GM12874 (cell line): ENCODE results near the gene PRR22.

Experiments used
- TF ChIP-seq, protein P1 (sequence below): IDR thresholded peaks from 2 replicates; pipeline ENCODE4 v1.5.1; 2011; ENCODE audit warnings: low read depth, mild to moderate bottlenecking, control low read depth, low read length, moderate library complexity; ENCODE audit not compliant: insufficient read depth

Gene PRR22

DNA sequence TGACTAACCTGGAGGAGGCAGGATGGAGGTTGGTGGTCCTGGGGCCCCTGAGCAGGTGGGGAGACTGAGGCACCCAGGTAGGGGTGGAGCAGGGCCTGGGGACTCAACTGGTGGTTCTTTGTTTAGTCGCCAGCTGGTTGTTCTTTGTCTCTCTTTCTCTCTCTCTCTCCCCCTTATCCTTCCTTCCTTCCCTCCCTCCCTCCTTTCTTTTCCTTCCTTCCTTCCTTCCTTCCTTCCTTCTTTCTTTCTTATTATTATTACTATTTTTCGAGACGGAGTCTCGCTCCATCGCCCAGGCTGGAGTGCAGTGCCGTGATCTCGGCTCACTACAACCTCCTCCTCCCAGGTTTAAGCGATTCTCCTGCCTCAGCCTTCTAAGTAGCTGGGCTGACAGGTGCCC, 13.7 kb upstream of the PRR22 start:
- TF ChIP-seq, protein P1, sequence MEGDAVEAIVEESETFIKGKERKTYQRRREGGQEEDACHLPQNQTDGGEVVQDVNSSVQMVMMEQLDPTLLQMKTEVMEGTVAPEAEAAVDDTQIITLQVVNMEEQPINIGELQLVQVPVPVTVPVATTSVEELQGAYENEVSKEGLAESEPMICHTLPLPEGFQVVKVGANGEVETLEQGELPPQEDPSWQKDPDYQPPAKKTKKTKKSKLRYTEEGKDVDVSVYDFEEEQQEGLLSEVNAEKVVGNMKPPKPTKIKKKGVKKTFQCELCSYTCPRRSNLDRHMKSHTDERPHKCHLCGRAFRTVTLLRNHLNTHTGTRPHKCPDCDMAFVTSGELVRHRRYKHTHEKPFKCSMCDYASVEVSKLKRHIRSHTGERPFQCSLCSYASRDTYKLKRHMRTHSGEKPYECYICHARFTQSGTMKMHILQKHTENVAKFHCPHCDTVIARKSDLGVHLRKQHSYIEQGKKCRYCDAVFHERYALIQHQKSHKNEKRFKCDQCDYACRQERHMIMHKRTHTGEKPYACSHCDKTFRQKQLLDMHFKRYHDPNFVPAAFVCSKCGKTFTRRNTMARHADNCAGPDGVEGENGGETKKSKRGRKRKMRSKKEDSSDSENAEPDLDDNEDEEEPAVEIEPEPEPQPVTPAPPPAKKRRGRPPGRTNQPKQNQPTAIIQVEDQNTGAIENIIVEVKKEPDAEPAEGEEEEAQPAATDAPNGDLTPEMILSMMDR = no peak

GRCh38 chr19:5795382-5795919, 10.9 kb upstream of the PRR22 start:
- TF ChIP-seq, protein P1 = no peak

GRCh38 chr19:5793188-5793587, 8.6 kb upstream of the PRR22 start:
- TF ChIP-seq, protein P1 = no peak

- TF ChIP-seq, protein P1 = no peak
Measured at GRCh38 chr19:5792224-5792623, 7.7 kb upstream of the PRR22 start.

DNA sequence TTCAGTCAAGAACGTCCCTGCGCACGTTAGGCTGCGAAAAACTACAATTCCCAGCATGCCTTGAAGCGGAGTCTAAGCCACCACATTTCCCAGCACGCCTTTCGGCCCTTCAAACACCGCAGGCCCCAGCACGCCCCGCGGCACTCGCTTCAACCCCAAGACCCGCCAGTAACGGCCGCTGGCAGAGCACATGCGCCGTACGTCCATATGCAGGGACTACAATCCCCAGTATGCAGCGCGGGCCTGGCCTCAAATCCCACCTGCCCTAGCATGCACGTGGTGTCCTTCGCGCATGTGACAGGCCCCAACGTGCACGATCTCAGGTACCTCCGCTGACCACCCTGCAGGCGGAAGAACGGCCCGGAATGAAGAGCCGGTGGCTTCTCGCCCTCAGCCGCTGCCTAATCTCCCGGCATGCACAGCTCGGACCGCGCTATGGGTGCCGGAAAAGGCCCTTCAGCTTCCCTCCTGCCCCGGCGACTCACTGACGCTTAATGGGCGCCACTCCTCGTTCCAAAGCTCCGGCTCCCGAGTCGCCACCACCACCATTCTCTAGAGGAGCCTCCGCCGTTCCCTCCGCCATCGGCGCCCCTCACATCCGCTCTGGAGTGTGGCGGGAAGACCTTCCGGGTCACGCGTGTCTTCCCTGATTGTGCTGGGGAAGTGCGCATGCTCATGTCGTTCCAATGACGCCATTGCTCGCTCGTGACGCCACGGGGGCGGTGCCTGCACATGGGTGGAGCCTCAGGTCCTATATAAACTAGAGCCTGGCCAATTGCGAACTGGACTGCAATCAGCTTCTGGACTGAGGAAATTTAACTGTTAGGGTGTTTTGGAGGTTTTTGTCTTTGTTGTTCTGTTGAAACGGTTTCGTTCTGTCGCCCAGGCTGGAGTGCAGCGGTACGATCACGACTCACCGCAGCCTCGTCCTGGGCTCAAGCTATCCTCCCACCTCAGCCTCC, 6.3 kb upstream of the PRR22 start, which contains the start of gene DUS3L:
DUS3L (minus strand) TSS at position 605 of the 962 bp plus-strand sequence; CDS start at position 583, 22 bp downstream.
- TF ChIP-seq, protein P1 = no peak

GRCh38 chr19:5789886-5790558, 5.5 kb upstream of the PRR22 start:
- TF ChIP-seq, protein P1 = no peak

- TF ChIP-seq, protein P1 = no peak
Measured at GRCh38 chr19:5789351-5789761, 4.8 kb upstream of the PRR22 start.
